ENCODE measurements around the gene TOMM20L.
"Not testable (repeated sequence)": the region's sequence is repeated elsewhere in the genome, so short reads cannot be mapped to it uniquely, and the experiment has no call there.

The TOMM20L gene

GRCh38 chr14:58395812-58396788 is at the start of gene TOMM20L:
Gene TOMM20L (plus strand): TSS chr14:58395930. CDS start chr14:58395958, 28 bp downstream.
- TF ChIP-seq ZFX (IDR thresholded peaks at IDR 0.05), result peak; percentile 33; the same call in 1 of the 2 replicates
- TF ChIP-seq, protein P1, sequence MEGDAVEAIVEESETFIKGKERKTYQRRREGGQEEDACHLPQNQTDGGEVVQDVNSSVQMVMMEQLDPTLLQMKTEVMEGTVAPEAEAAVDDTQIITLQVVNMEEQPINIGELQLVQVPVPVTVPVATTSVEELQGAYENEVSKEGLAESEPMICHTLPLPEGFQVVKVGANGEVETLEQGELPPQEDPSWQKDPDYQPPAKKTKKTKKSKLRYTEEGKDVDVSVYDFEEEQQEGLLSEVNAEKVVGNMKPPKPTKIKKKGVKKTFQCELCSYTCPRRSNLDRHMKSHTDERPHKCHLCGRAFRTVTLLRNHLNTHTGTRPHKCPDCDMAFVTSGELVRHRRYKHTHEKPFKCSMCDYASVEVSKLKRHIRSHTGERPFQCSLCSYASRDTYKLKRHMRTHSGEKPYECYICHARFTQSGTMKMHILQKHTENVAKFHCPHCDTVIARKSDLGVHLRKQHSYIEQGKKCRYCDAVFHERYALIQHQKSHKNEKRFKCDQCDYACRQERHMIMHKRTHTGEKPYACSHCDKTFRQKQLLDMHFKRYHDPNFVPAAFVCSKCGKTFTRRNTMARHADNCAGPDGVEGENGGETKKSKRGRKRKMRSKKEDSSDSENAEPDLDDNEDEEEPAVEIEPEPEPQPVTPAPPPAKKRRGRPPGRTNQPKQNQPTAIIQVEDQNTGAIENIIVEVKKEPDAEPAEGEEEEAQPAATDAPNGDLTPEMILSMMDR (conservative IDR thresholded peaks at IDR 0.05), result peak; percentile 93
- peak within 1 kb of the TSS; percentile 39; the same call in 1 of the 2 replicates for H3K27ac ChIP-seq

- H3K27ac ChIP-seq, result no peak overlapping the region
- TF ChIP-seq ZFX (IDR thresholded peaks at IDR 0.05), result no peak
- TF ChIP-seq, protein P1 (conservative IDR thresholded peaks at IDR 0.05), result no peak
Observed at GRCh38 chr14:58353516-58354299, 42.0 kb upstream of the TOMM20L start.

GRCh38 chr14:58354808-58355207 is 40.9 kb upstream of the TOMM20L start:
- H3K27ac ChIP-seq, result no peak overlapping the region
- TF ChIP-seq, protein P1 (conservative IDR thresholded peaks at IDR 0.05), result no peak
- TF ChIP-seq ZFX (IDR thresholded peaks at IDR 0.05), result no peak

- TF ChIP-seq, protein P1 (conservative IDR thresholded peaks at IDR 0.05), result no peak
- no peak for TF ChIP-seq ZFX (IDR thresholded peaks at IDR 0.05)
- H3K27ac ChIP-seq, result no peak overlapping the region
Observed at GRCh38 chr14:58356268-58356667, 39.5 kb upstream of the TOMM20L start.

DNA sequence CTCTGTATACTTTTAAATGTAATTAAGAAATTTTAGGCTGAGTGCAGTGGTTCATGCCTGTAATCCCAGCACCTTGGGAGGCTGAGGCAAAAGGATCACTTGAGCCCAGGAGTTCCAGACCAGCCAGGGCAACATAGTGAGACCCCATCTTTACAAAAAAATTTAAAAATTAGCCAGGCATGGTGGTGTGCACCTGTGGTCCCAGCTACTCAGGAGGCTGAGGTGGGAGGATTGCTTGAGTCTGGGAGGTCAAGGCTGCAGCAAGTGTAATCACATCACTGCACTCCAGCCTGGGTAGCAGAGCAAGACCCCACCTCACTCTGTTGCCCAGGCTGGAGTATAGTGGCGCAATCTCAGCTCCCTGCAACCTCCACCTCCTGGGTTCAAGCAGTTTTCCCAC is 33.5 kb upstream of the TOMM20L start:
- not testable (repeated sequence) for H3K27ac ChIP-seq

DNA sequence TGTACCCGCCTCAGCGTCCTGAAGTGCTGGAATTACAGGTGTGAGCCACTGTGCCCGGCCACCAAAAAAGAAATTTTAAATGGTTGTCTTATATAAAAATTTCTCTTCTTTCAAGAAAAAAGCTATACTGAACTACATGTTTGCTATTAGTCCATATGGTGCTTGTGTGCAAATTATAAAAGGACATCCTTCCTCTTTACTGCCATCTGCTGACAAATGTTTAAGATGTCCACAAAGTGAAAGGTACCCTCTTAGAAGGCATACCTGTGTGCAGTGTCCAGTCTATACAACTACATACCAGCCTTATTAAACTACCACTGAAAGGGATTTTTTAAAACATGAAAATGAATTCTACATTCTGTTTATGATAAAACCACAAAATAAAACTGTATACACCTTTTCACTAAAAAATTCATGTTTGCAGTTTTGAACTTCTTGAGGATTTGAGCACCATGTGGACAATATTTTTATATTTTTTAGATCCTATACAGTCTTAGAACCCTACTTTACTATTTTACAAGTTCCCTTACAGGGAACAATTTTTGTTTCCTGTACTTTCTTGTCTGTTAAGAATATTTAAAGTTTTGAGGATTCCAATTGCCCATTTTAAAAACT is 32.8 kb upstream of the TOMM20L start:
- H3K27ac ChIP-seq, result no peak overlapping the region
- TF ChIP-seq ZFX (IDR thresholded peaks at IDR 0.05), result no peak
- TF ChIP-seq, protein P1 (conservative IDR thresholded peaks at IDR 0.05), result peak; percentile 69

DNA sequence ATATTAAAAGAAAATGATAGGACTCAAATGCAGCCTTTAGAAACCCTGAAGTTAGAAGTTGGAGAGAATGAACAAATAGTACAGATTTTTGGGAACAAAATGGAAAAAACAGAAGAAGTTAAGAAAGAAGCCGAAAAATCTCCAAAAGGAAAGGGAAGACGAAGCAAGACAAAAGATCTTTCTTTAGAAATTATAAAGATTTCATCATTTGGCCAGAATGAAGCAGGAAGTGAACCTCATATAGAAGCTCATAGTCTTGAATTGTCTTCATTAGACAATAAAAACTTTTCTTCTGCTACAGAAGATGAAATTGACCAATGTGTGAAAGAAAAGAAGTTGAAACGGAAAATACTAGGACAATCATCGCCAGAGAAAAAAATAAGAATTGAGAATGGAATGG is 31.4 kb upstream of the TOMM20L start:
- H3K27ac ChIP-seq, result no peak overlapping the region
- TF ChIP-seq ZFX (IDR thresholded peaks at IDR 0.05), result no peak
- TF ChIP-seq, protein P1 (conservative IDR thresholded peaks at IDR 0.05), result no peak

Measured in C4-2B (cell line).